GM18867 (cell line): ENCODE data around the gene SNPH.

Experiments
- ATAC-seq: cut with Tn5 transposase; IDR thresholded peaks from one replicate; pipeline ENCODE4 v1.9.1; 2021; ENCODE audit warnings: mild to moderate bottlenecking, moderate library complexity; ENCODE audit not compliant: unreplicated experiment

The SNPH gene

GRCh38 chr20:1264727-1265126 lies 1.4 kb upstream of the SNPH start:
- ATAC-seq = no peak

- no peak for ATAC-seq
These were observed 723 bp upstream of the SNPH start for GRCh38 chr20:1265226-1265915.

GRCh38 chr20:1265916-1266166 lies 253 bp upstream of the SNPH start:
- ATAC-seq = no peak

- ATAC-seq = no peak
These were observed 1.1 kb downstream of the SNPH start for GRCh38 chr20:1267161-1267560.

- no peak for ATAC-seq
These were observed 1.8 kb downstream of the SNPH start for GRCh38 chr20:1267809-1268374.

- no peak for ATAC-seq
These were observed 3.1 kb downstream of the SNPH start for GRCh38 chr20:1269235-1269634.

GRCh38 chr20:1269850-1270249 lies 3.8 kb downstream of the SNPH start:
- ATAC-seq = no peak

GRCh38 chr20:1272368-1273100 lies 6.4 kb downstream of the SNPH start:
- ATAC-seq = no peak

GRCh38 chr20:1273366-1273765 lies 7.3 kb downstream of the SNPH start:
- no peak for ATAC-seq

GRCh38 chr20:1274485-1275311 lies 8.6 kb downstream of the SNPH start:
- ATAC-seq = no peak

GRCh38 chr20:1275919-1276318 lies 9.8 kb downstream of the SNPH start:
- no peak for ATAC-seq

GRCh38 chr20:1277529-1278322 lies 11.6 kb downstream of the SNPH start:
- ATAC-seq = no peak

GRCh38 chr20:1278993-1279392 lies 12.9 kb downstream of the SNPH start:
- ATAC-seq = no peak

GRCh38 chr20:1280195-1281102 lies 14.4 kb downstream of the SNPH start:
- ATAC-seq = no peak

GRCh38 chr20:1281279-1282057 lies 15.4 kb downstream of the SNPH start:
- no peak for ATAC-seq

- ATAC-seq = no peak
These were observed 16.9 kb downstream of the SNPH start for GRCh38 chr20:1282966-1283365.

- no peak for ATAC-seq
These were observed 17.7 kb downstream of the SNPH start for GRCh38 chr20:1283522-1284510.
